Measurements from ENCODE around the gene HES4.

The HES4 gene

DNA sequence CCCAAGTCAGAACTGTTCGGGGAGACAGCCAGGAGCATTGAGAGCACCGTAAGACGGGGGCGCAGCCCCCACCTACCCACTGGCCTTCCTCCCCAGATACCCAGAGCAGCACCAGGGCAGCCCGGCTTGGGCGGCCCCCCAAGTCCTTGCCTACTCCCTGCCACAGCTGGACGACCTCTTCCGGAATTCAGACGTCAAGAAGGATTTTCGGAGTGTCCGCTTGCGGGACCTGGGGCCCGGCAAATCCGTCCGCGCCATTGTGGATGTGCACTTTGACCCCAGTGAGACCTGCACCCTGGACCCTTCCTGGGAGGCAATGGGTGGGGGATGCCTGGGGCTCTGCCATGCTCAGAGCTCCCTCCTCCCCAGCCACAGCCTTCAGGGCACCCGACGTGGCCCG is 47.5 kb upstream of the HES4 start:
- Histone ChIP-seq H3K4me3 (ENCODE audit: low read depth, low read length, poor library complexity, severe bottlenecking) (no peak overlapping the region), H3K79me2 (ENCODE audit: insufficient read depth, low read length) (no peaks in the 10 kb centered on the region), H3K27me3 (ENCODE audit: insufficient read depth, low read length) (no peaks in the 10 kb centered on the region; the same call in 1 of the 2 replicates), H3F3A (ENCODE audit: insufficient read depth, low read length) (no peaks in the 10 kb centered on the region), H4K20me1 (ENCODE audit: insufficient read depth, low read length) (no peaks in the 10 kb centered on the region), H3K4me2 (ENCODE audit: low read length) (no peak overlapping the region), H3K9me3 (ENCODE audit: low read length) (no peaks in the 10 kb centered on the region), H3K36me3 (ENCODE audit: insufficient read depth, low read length) (no peaks in the 10 kb centered on the region), H3K9me2 (ENCODE audit: low read depth, low read length) (no peaks in the 10 kb centered on the region), H3K27ac (ENCODE audit: low read depth, low read length, poor library complexity, severe bottlenecking) (no peak overlapping the region), H3K4me1 (ENCODE audit: insufficient read depth, low read length, severe bottlenecking) (no peaks in the 10 kb centered on the region), H3K9ac (ENCODE audit: low read length) (no peak overlapping the region), H2AFZ (ENCODE audit: low read length) (no peak overlapping the region)
- TF ChIP-seq CTCF (IDR thresholded peaks at IDR 0.05; ENCODE audit: low read length) (no peak), EZH2 (IDR thresholded peaks at IDR 0.05; ENCODE audit: borderline replicate concordance, low read length) (no peak)

DNA sequence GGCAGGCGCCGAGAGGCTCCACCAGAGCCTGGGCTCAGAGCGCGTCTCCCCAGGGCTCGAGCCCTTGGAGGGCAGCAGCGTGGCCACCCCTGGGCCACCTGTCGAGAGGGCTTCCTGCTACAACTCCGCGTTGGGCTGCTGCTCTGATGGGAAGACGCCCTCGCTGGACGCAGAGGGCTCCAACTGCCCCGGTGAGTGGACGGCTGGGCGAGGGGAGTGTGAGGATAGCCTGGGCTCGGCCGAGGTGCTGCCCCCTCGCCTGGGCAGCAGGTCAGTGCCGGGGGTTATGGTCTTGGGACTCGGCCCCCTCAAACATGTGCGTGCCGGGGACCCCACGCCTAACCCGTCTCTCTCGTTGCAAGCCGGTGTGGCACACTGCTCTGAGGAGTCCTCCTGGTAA is 46.9 kb upstream of the HES4 start:
- H3K9me2 ChIP-seq (ENCODE audit: low read depth, low read length): no peaks in the 10 kb centered on the region
- no peak overlapping the region for H3K27ac ChIP-seq (ENCODE audit: low read depth, low read length, poor library complexity, severe bottlenecking)
- H3K4me3 ChIP-seq (ENCODE audit: low read depth, low read length, poor library complexity, severe bottlenecking): no peak overlapping the region
- no peaks in the 10 kb centered on the region; the same call in 1 of the 2 replicates for H3K27me3 ChIP-seq (ENCODE audit: insufficient read depth, low read length)
- H3K4me1 ChIP-seq (ENCODE audit: insufficient read depth, low read length, severe bottlenecking): no peaks in the 10 kb centered on the region
- H4K20me1 ChIP-seq (ENCODE audit: insufficient read depth, low read length): no peaks in the 10 kb centered on the region
- no peaks in the 10 kb centered on the region for H3K79me2 ChIP-seq (ENCODE audit: insufficient read depth, low read length)
- no peak for TF ChIP-seq CTCF (IDR thresholded peaks at IDR 0.05; ENCODE audit: low read length)
- TF ChIP-seq EZH2 (IDR thresholded peaks at IDR 0.05; ENCODE audit: borderline replicate concordance, low read length): no peak
- H3K9ac ChIP-seq (ENCODE audit: low read length): no peak overlapping the region
- no peak overlapping the region for H3K4me2 ChIP-seq (ENCODE audit: low read length)
- H3F3A ChIP-seq (ENCODE audit: insufficient read depth, low read length): no peaks in the 10 kb centered on the region
- no peak overlapping the region for H2AFZ ChIP-seq (ENCODE audit: low read length)
- no peaks in the 10 kb centered on the region for H3K36me3 ChIP-seq (ENCODE audit: insufficient read depth, low read length)
- no peaks in the 10 kb centered on the region for H3K9me3 ChIP-seq (ENCODE audit: low read length)

- no peaks in the 10 kb centered on the region for H3K9me3 ChIP-seq (ENCODE audit: low read length)
- no peak overlapping the region for H3K4me3 ChIP-seq (ENCODE audit: low read depth, low read length, poor library complexity, severe bottlenecking)
- TF ChIP-seq EZH2 (IDR thresholded peaks at IDR 0.05; ENCODE audit: borderline replicate concordance, low read length) (no peak), CTCF (IDR thresholded peaks at IDR 0.05; ENCODE audit: low read length) (no peak)
- H3K27ac ChIP-seq (ENCODE audit: low read depth, low read length, poor library complexity, severe bottlenecking): no peak overlapping the region
- no peaks in the 10 kb centered on the region for H3K27me3 ChIP-seq (ENCODE audit: insufficient read depth, low read length)
- H3K36me3 ChIP-seq (ENCODE audit: insufficient read depth, low read length): no peaks in the 10 kb centered on the region
- H3K79me2 ChIP-seq (ENCODE audit: insufficient read depth, low read length): no peaks in the 10 kb centered on the region
- no peak overlapping the region for H3K4me2 ChIP-seq (ENCODE audit: low read length)
- H3K4me1 ChIP-seq (ENCODE audit: insufficient read depth, low read length, severe bottlenecking): no peaks in the 10 kb centered on the region
- no peaks in the 10 kb centered on the region for H4K20me1 ChIP-seq (ENCODE audit: insufficient read depth, low read length)
- H3K9ac ChIP-seq (ENCODE audit: low read length): no peak overlapping the region
- H3F3A ChIP-seq (ENCODE audit: insufficient read depth, low read length): no peaks in the 10 kb centered on the region
- H2AFZ ChIP-seq (ENCODE audit: low read length): no peak overlapping the region
- no peaks in the 10 kb centered on the region for H3K9me2 ChIP-seq (ENCODE audit: low read depth, low read length)
These were observed 46.3 kb upstream of the HES4 start for GRCh38 chr1:1046243-1046642.

All from OCI-LY1 (cell line).